HG03060 (cell line): ENCODE results near the gene FOXM1.

Experiments used
- ATAC-seq: cut with Tn5 transposase; IDR thresholded peaks from one replicate; pipeline ENCODE4 v1.9.1; 2021; ENCODE audit warnings: low read depth, moderate number of reproducible peaks; ENCODE audit not compliant: unreplicated experiment

FOXM1 gene, protein sequence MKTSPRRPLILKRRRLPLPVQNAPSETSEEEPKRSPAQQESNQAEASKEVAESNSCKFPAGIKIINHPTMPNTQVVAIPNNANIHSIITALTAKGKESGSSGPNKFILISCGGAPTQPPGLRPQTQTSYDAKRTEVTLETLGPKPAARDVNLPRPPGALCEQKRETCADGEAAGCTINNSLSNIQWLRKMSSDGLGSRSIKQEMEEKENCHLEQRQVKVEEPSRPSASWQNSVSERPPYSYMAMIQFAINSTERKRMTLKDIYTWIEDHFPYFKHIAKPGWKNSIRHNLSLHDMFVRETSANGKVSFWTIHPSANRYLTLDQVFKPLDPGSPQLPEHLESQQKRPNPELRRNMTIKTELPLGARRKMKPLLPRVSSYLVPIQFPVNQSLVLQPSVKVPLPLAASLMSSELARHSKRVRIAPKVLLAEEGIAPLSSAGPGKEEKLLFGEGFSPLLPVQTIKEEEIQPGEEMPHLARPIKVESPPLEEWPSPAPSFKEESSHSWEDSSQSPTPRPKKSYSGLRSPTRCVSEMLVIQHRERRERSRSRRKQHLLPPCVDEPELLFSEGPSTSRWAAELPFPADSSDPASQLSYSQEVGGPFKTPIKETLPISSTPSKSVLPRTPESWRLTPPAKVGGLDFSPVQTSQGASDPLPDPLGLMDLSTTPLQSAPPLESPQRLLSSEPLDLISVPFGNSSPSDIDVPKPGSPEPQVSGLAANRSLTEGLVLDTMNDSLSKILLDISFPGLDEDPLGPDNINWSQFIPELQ

DNA sequence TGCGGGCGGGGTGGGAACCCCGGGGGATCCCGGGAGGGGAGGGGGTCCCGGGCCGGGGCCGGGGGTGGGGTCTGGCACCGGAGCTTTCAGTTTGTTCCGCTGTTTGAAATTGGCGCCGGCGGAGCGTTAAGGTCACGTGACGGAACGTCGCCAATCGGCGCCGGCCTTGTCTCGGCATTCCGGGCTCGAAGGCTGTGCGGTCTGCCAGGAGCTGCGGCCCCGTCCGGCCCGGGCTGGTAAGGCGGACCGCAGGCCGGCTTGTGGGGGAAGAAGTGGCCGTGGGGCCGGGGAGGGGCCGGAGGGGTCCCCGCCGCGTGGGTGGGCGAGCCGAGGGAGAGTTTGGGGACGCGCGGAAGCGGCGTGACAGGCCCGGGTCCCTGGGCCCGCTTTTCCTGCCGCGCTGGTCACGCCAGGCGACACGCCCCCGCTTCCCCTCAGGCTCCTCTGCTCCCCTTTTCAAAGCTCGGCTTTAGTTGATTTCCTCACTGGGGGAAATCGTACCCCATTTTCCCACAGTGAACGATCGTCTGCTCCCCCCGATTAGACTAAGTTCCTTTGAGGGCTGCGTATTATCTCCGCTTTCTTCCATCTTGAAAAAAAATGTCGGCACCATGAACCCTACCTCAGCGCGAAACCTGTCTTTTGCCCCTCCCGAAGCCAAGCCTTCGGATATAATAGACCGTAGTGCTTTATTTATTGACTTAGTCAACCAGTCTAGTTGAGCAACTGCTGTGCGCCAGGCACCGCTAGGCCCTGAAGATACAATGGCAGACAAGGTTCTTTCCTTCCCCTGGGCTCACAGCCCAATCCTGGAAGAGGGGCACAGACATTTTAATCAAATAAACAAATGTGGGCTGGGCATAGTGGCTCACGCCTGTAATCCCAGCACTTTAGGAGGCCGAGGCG is at the start of gene FOXM1, which contains the start of gene RHNO1:
Gene FOXM1 (minus strand): TSS at position 128 of the 906 bp plus-strand sequence. CDS start 2,696 bp downstream, outside the sequence.
Gene RHNO1 (plus strand): TSS at position 177 of the 906 bp plus-strand sequence. CDS start 8,144 bp downstream, outside the sequence.
- no peak for ATAC-seq

GRCh38 chr12:2925322-2925995 is 48.5 kb upstream of the FOXM1 start:
- ATAC-seq = no peak

- ATAC-seq = no peak
These were observed 47.0 kb upstream of the FOXM1 start for GRCh38 chr12:2924019-2924418.

DNA sequence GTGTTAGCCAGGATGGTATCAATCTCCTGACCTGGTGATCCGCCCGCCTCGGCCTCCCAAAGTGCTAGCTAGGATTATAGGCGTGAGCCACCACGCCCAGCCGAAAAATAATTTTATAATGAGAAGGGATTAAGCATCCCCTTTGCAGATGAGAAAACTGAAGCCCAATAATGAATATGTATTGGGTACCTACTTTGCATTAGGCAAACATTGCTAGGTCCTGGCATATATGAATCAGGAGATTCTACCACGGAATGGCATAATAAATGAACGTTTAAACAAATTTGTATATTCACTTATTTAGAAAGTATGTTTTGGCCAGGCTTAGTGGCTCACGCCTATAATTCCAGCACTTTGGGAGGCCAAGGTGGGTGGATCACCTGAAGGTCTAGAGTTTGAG is 46.1 kb upstream of the FOXM1 start:
- ATAC-seq = no peak

DNA sequence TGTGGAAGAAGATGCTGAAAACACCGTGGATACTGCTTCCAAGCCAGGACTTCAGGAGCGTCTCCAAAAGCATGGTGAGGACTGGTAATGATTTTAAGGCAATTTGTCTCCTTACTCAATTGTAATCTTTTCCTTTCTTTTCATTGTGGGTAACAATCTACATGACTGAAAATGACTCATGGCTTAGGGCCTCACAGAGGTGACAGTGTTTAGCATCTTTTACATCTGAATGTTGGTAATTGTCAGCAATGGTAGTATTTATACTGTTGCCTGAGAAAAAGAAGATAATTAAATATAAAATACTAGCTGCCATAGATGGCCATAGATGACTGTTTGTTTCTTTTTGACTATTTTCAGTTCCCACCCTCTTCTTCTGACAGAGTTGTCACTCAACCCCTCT is 45.4 kb upstream of the FOXM1 start:
- ATAC-seq = no peak

DNA sequence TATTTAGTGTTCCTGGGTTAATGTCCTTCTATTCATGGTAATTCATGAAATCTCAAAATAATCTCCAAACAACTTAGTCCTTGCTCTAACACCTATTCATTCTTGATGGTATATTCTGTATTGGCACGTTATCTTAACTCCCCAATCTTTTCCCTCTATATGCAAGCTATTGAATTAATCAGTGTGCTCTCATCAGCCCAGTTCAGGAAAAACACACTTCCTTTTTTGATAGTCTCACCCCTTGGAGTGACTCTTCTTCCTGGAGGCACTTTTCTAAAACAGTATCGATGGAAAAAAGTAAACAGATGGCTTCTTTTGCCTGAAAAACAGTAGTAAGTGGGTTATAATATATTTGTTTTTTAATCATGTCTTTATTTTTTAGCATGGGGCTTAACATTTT is 42.3 kb upstream of the FOXM1 start:
- ATAC-seq = no peak

- ATAC-seq = no peak
These were observed 35.2 kb upstream of the FOXM1 start for GRCh38 chr12:2912216-2912575.

GRCh38 chr12:2904260-2904659 is 27.3 kb upstream of the FOXM1 start:
- ATAC-seq = no peak

DNA sequence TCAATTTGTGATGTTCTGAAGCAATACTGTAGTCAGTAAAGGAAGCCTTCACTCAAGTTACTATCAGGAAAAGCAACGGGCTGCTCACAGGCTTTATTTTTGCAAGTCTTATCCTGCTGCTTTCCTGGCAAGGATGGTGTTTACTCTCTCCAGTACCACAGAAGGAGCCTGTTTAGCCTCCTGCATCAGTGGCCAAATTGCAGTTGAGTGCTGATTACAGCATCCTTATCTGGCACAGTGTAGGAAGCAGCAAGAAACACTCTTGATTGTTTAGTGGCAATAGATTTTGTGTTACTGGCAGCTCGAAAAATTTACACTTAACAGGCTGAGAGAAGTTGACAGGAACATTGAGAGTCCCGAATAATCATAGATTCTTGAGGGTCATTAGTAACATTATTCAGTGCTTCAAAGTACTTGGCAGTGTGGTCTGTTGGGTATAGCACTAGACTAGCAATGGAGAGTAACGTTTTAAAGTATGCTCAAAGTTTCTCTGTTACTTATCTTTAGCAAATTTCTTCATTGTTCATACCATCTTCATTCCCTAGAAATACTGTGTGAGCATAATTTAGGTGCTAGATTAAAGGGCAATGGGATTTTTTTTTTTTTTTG is 25.4 kb upstream of the FOXM1 start:
- no peak for ATAC-seq

DNA sequence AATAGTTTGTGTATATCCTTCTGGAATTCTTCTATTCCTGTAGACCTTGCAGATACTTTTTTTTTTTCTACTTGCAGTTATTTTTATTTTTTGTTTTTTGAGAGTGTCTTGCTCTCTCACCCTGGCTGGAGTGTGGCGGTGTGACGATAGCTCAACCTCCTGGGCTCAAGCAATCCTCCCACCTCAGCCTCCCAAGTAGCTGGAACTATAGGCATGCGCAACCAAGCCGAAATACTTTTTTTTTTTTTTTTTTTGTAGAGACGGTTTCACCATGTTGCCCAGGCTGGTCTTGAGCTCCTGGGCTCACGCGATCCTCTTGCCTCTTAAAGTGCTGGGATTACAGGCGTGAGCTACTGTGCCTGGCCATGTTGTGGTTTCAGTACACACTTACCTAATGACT is 23.7 kb upstream of the FOXM1 start:
- ATAC-seq = no peak

DNA sequence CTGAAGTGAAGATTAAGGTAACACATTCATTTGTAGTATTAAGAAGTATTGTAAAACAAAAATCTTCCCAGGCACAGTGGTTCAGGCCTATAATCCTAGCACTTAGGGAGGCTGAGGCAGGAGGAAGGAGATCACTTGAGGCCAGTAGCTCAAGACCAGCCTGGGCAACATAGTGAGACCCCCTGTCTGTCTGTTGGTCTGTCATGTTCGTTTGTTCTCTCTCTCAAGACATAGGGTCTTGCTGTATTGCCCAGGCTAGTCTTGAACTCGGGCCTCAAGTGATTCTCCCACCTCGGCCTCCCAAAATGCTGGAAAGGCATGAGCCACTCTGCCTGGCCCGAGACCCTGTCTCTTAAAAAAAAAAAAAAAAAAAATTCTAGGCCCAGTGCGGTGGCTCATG is 20.4 kb upstream of the FOXM1 start:
- ATAC-seq = no peak

- ATAC-seq = no peak
These were observed 18.5 kb upstream of the FOXM1 start for GRCh38 chr12:2895511-2895910.

GRCh38 chr12:2895051-2895451 is 18.1 kb upstream of the FOXM1 start:
- no peak for ATAC-seq

DNA sequence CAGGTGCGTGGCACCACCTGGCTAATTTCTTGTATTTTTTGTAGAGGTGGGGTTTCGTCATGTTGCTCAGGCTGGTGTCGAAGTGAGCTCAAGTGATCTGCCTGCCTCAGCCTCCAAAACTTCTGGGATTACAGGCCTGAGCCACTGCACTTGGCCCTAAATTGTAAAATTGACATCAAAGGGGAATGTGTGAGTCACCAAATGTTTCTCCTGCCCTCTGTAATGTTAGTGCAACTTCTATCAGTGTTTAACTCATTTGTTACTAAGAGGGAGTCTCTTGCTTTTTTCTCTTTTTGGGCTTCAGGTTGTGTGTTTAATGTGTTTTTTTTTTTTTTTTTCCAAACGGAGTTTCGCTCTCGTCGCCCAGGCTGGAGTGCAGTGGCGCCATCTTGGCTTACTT is 16.0 kb upstream of the FOXM1 start:
- ATAC-seq = no peak

GRCh38 chr12:2892246-2892645 is 15.3 kb upstream of the FOXM1 start:
- ATAC-seq = no peak

GRCh38 chr12:2891240-2892053 is 14.5 kb upstream of the FOXM1 start:
- peak; percentile 11 for ATAC-seq

DNA sequence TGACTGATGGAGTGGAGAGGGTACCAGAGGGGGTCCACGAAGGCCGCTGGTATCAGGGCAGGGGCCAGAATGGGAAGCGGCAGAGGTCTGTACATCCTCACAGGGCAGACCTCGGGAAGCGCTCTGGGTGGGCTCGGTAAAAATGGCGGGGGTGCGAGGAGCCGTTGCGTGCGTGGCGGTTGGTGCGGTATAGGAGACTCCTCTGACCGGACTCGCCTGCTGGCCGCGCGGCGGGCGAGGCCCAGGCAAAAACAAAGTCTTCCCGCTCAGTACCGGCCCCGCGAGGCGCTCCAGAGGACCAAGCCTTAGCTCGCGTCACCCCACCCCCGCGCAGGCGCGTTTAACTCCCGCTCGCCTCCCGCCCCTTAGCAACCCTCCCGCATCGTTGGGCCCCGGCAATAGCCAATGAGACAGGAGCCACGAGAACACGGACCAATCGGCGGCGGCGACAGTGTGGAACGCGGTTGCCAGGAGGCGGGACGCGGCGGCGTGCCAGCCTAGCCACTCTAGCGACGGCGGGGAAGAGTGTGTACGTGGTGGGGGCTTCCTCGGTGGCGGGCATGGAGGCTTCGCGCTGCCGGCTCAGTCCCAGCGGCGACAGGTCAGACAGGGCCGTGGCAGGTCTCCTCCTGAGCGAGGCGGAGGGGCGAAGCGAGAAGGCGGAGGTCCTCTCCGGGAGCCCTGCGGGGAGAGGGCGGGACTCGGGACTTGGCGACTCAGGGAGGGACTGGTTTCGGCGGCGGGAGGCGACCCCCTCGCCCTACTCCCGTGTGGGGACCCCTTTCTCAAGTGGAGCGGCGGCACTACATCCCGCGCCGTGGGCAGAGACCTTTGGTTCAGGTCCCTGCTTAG is 13.6 kb upstream of the FOXM1 start, which contains the start of gene TULP3:
Gene TULP3 (plus strand): TSS at position 504 of the 852 bp plus-strand sequence. CDS start 57 bp downstream, at position 561.
- peak; percentile 76 for ATAC-seq

DNA sequence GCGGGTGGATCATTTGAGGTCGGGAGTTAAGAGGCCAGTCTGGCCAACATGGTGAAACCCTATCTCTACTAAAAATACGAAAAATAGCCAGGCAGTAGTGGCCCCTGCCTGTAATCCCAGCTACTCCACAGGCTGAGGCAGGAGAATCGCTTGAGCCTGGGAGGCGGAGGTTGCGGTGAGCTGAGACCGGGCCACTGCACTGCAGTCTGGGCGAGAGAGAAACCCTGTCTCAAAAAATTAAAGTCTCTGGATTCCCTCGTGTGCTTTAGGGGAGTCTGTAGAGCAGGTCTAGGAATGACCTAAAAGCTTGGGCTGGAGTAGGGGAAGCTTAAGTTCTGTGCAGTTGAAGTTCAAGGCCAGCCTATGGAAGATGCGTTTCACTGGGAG is 13.0 kb upstream of the FOXM1 start:
- ATAC-seq = no peak
